Ramos (cell line): ENCODE measurements around the gene PRR20G.
"Not testable (repeated sequence)": the region's sequence is repeated elsewhere in the genome, so short reads cannot be mapped to it uniquely, and the experiment has no call there.

Experiments
- in situ Hi-C: fragments of 300-500 bp; cut with MboI; formaldehyde crosslinking; loops from one replicate; pipeline ENCODE4 v1.14.3; 2022; ENCODE audit warnings: low sequenced_read_pairs; ENCODE audit not compliant: unreplicated experiment

PRR20G gene

DNA sequence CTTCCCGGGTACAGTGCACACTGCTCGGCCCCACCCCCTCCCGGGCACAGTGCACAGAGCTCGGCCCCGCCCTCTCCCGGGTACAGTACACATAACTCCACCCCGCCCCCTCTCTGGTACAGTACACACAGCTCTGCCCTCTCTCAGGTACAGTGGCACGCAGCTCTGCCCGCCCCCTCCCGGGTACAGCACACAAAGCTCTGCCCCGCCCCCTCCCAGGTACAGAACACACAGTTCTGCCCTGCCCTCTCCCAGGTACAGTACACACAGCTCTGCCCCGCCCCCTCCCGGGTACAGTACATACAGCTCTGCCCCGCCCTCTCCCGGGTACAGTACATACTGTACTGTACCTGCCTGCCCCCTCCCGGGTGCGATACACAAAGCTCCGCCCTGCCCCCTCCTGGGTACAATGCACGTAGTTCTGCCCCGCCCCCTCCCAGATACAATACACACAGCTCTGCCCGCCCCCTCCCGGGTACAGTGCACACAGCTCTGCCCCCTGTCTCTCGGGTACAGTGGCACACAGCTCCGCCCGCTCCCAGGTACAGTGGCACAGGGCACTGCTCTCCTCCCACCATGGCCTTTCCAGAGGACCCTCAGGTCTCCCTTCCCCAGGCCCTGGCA is 16.4 kb upstream of the PRR20G start:
- in situ Hi-C loops, result no loop called here

DNA sequence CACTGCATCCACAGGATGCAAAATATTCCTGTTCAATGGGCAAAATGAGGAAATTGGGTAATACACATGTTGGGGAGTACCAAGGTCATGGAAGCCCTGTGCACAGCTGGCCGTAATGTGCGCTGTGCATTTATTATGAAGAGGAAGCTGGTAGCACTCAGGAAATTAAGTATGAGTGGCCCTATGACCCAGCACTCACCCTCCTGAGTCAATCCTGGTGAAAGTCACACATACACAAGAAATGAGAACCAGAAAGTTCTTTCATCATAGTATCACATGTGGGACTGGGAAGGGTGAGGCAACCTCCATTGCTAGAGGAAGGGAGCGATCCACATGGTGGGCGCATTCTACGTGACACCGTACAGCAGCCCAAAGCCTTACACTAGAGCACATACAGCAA is 11.4 kb upstream of the PRR20G start:
- in situ Hi-C loops, result no loop called here

DNA sequence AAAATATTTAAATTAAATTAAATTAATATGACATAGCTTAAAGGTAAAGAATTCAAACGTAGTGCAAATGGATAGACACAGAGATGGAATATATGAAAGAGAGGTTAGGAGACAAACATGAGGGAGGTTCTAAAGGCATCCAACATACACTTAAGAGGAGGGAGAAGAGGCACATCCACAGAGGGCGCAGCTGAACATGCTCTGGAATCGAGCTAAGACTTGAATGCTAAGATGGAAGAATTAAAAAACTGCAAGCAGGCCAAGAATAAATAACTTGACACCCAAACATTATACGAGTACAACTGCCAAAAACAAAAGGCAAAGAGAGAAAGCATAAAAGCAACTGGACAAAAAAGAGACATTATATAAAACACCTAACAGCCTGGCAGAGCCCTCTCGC is 9.1 kb upstream of the PRR20G start:
- in situ Hi-C loops, result no loop called here

DNA sequence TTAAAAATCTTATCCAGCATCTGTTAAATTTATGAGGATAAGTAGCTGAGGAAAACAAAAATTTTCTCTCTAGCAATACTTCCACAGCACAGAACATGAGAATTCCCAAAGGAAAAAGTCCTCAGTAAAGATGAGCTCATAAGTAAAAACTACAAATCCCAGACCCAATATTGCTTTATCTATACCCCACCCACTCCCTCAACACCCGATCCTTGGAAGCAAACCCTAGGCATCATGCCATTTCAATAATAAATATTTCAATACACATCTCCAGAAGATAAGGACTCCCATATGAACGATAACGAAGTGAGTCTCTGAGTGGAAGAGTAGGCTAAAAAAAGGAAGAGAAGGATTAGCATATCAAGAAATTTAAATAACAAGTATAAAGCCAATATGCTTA is 8.3 kb upstream of the PRR20G start:
- in situ Hi-C loops, result no loop called here

DNA sequence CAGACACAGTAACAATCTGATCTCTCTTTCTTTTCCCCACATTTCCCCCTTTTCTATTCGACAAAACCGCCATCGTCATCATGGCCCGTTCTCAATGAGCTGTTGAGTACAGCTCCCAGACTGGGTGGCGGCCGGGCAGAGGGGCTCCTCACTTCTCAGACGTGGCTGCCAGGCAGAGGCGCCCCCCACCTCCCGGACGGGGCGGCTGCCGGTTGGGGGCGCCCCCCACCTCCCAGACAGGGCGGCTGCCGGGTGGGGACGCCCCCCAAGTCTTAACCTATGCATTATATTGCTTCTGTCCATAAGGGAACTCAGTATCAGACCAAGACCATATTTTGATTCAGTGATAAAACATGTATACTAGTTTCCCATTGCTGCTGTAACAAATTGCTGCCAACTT is 5.8 kb upstream of the PRR20G start:
- in situ Hi-C loops, result not testable (repeated sequence)

DNA sequence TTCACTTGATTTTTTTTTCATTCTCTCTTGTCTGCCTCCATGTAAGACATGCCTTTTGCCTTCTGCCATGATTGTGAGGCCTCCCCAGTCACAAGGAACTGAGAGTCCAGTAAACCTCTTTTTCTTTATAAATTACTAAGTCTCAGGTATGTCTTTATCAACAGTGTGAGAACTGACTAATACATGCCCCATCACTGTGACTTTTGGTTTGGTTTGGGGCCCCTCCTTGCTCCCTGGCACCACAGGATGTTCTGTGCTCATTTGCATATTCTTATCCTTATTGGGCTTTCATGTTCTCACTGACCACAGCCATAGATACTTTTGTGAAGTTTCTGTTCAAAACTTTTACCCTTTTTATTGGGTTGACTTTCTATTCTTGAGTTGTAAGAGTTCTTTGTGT is 3.8 kb upstream of the PRR20G start:
- in situ Hi-C loops, result no loop called here

DNA sequence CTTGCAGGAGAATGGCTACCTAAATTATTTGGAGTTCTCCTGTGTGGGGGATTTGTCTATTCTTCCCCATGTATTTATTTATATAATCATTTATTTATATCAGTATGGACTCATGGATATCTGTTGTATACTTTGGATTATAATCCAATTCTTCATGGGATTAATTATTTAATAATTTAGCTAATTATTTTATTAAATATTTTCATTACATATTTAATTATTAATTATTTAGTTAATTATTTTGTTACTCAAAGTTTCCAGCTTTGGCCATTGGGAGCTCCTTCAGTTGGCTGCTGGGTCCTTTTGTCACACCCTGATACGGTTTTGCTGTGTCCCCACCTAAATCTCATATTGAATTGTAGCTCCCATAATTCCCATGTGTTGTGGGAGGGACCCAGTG is 3.3 kb upstream of the PRR20G start:
- in situ Hi-C loops, result no loop called here

DNA sequence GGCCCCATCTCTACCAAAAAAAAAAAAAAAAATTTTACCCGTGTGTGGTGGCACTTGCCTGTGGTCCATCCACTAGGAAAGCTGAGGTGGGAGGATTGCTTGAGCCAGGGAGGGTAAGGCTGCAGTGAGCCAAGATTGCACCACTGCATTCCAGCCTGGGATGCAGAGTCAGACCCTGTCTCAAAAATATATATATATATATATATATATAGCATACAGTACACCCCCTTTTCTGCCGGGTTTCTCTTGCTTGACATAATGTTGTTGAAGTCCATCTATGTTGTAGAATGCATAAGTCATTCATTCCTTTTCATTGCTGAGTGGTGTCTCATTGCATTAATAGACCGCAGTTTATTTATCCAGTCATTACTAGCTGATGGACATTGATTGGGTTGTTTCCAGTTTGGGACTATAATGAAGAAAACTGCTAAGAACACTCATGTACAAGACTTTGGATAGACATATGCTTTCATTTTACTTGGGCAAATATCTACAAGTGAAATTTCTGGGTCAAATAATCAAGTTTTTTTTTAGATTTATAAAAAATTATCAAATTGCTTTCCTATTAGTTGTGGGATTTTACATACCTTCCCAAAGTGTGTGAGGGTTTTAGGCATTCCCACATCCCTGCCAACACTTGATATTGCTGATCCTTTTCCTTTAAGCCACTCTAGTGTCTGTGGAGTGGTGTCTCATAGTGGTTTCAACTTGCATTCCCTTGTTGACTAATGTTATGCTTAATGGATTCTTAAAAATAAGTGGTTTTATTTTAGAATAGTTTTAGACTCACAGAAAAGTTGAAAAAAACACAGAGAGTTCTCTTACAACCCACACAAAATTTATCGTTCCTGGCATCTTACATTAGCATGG is 2.1 kb upstream of the PRR20G start:
- in situ Hi-C loops, result no loop called here

DNA sequence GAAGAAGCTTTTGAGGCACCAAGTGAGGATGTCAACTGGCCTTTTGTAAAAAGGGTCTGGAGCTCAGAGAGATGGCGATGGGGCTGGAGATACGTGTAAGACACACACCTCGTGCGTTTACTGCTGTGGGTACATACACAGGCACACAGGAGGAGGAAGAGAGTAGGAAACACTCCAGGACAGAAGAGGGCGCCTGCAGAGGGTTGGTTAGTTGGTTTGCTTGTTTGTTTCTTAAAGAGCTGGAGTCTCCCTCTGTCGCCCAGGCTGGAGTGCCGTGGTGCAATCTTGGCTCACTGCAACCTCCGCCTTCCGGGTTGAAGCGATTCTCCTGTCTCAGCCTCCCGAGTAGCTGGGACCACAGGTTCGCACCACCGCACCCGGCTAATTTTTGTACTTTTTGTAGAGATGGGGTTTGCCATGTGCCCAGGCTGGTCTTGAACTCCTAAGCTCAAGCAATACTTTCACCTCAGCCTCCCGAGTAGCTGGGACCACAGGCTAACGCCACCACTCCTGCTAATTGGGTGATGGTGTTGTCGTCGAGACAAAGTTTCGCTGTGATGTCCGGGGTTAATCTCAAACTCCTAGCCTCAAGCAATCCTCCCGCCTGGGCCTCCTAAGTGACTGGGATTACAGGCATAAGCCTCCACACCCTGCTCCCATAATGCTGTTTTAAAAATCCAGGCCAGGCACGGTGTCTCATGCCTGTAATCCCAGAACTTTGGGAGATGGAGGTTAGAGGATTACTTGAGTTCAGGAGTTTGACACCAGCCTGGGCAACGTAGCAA is 1.3 kb upstream of the PRR20G start:
- in situ Hi-C loops, result no loop called here

DNA sequence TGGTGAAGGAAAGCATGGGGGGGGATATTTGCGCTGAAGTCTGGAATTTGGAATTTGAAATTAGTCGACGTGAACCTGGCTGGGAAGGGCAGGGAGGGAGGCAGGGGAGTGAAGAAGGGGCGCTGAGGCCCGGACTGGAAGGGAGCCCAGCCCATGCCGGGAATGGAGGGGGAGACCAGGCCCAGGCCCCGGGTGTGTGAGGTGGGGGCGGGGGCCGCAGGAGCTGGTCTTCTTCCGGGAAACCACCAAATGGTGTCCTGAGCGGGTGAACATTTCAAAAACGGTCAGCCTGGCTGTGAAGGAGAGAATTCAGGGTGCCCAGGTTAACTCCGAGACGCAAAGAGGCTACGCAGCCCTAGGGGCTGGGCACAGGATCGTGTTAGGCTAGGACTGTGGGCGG is 497 bp upstream of the PRR20G start:
- in situ Hi-C loops, result no loop called here

DNA sequence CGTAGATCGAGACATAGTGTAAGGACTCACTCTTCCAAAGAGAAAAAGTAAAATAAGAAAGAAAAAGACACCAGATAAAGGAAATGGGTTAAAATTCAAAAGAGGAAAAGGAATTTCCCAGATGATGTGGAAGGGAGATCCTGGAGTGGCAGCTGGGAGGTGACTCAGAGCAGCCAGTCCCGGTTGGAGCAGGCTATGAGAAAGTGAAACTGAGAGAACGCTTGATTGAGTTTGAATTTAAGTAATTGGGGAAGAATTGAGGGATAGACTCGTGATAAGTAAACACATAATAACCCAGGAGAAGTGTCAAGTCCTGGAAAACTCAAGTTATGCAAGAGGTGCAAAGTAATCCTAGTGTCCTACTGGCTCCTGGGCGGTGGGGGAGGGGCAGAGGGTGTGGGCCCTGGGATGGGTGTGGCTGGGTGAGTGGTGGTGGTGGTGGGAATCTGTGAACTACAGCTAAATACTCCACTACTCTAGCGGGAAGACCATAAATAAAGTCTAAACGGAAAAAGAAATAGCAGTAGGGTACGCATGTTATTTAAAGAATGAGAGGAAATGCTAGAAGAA is 1.2 kb downstream of the PRR20G start:
- in situ Hi-C loops, result no loop called here

DNA sequence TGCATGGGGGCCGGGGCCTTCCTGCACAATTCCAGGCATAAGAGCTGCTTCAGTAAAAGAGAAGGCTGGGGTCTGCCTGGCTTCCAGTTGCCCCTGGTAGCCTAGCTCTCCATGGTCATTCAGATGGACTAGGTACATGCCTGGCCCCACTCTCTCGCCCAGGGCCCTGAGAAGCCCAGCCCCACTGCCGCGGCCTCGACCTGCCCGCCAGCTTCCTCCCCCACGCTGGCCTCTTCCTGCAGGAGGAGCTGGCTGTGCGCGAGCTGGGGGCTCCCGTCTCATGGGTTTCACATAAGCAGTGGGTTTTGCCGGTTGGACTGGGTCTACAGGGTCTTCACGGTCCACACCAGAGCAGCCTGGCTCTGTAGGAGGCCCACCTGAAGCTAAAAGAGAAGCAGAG is 3.6 kb downstream of the PRR20G start:
- in situ Hi-C loops, result no loop called here

DNA sequence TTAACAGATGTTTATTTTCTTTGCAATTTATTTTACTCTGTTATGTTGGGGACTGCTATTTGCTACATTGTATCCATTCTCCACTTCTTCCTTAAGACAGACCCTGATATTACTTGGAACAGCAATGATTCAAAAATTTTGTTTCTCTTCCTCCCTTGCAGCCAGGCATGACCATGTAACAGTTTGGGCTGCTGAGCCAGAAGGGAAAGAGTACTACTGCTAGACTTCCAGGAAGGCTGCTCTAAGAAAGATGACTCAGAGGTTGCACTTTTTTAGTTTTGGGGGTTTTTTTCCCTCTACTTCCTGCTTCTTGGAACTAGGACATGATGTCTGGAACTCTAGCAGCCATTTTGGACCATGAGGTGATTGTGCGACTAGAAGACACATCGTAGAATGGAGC is 10.3 kb downstream of the PRR20G start:
- in situ Hi-C loops, result no loop called here

DNA sequence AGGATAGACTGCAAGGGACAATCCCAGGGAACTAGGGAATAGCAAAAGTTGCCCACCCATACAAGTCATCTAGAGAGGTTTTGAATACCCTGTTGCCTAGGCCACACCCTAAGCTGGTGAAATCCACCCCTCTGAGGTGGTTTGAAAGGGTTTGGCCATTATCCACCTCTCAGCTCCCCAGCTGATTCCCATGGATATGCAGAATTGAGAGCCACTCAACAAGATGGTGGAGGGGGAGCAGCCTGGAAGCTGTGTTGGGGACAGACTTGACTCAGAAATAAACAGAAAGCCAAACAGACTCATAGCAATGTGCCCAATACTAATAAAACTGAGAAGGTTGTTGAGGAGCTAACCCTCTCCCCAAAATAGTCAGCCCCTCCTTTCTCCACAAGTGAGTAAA is 10.9 kb downstream of the PRR20G start:
- in situ Hi-C loops, result no loop called here

DNA sequence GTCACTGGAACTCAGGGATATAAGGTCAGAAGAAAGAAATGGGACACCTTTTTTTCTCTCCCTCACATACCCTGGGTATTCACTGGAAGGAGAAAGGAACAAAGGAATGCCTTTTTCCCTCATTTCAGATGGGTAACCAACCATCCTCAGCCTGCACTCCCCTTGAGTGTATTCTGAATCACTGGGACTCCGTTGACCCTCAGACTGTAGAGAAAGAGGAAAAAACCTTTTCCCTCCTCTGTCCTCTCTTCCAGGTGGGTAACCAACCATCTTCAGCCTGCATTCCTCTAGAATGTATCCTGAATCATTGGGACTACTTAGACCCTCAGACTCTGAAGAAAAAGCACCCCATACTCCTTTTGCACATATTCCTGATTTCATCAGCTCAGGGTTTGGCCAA is 11.4 kb downstream of the PRR20G start:
- in situ Hi-C loops, result no loop called here

DNA sequence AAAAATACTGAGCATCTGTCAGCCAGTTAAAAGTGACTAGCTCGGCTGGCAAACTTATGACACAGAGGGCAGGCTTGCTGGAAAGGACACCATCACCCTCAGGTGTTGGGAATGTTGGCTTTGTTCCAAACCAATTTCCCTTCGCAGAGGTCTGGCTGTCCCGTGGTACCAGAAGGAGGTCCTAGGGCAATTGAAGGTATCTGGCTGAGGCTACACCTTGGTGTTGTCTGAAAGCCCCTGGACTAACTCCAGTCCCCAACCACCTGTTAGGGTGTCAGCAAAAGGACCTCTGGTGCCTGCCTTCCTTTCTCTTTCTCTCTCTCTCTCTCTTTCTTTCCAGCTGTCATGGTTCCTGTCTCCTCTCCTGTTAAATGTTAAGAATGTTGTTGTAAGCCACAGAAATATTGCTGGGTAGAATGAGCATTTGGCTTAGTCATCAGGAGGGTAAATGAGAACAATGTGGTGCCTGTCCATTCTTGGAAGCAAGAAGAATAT is 12.5 kb downstream of the PRR20G start:
- in situ Hi-C loops, result no loop called here

DNA sequence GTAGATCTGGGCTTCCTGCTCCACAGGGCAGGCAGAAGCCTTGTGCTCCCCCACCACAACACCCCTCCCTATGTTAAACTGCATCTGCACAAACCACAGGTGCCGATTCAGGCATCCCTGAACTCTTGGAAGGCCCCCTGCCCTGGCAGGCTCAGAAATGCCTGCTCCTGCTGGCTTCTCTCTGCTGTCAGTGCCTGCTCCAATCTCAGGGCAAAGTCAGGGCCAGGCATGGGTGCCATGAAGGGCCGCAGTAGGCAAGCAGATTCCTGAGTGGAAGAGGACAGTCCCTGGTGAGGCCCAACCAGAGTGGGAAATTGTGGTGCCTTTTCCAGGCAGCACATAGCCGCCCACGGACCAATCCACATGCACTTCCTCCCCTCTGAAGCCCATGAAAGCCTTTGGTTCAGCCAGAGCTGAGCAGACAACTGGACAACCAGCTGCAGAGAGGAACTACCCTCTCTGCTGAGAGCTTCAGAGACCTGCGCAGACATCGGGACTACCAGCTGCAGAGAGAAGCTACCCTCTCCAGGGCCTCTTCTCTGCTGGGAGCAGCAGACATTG is 13.6 kb downstream of the PRR20G start:
- in situ Hi-C loops, result no loop called here

DNA sequence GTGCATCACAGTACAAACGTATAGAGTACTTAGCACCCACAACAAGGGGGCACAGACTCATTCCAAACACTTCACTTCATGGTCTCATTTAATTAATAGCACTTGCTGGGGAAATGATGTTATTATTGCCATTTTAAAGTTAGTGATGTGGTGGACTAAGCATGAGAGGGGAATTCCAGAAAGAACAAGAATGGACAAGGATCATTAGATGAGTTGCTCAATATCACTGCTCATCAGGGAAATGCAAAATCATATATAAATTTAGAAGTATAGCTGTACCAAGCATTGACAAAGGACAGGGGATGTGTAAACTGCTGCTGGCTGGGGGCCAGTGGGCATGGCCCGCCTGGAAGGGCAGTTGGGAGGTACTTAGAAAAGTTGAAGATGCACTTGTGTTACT is 14.6 kb downstream of the PRR20G start:
- in situ Hi-C loops, result no loop called here

DNA sequence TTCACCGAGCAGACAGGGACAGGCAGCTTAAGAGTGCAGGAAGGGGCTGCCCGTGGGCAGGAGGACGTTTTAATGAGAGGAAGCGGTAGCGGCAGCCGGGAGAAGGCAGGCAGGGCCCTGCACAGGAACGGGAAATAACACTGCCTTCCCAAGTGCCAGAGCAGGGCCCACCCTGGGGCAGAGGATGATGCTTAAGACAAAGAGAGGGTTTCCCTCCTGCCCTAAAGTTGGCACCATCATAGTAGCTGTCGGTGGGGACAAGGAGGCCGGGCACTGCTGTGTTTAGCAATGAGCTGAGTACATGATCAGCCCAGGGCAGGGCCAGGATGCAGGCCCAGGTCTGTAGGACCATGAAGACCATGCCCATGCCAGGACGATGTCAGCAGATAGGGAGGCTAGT is 21.7 kb downstream of the PRR20G start:
- in situ Hi-C loops, result no loop called here

DNA sequence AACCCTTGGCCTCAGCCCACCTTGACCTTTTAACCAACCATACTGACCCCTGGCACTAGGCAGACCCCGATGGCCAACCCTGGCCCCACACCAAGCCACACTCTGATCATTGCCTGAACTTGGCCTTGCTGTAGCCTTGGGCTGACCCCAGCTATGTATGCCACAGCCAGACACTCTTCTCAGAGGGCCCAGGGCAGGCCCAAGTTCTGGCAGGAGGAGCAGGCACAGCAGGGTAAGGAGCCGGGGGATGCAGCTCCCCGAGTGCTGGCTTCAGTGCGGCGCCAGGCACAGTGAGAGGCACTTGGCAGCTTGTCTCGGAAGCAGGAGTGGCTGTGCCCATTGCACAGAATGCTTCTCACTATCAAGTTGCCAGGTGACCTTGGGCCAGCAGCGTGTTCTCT is 22.3 kb downstream of the PRR20G start:
- in situ Hi-C loops, result no loop called here
